B cell (primary cell): ENCODE data around the gene VPS13A. TPM values are rescaled to one million over a fixed set of nuclear protein-coding genes. Genes with fewer than 3 reads are reported as not detected.

Experiments used
- ATAC-seq: fragments of 200-7000 bp; cut with Tn5 transposase; one replicate; pipeline ENCODE4 v1.10.0; 2021; ENCODE audit warnings: low read depth, mild to moderate bottlenecking, moderate number of reproducible peaks, moderate library complexity
- CTCF ChIA-PET: fragments of 350-600 bp; sonication (Branson Sonifier 250); formaldehyde crosslinking; loops from one replicate; lab custom pipeline; 2021; ENCODE audit warnings: antibody characterized with exemption, inconsistent platforms; lab: Charles Lee
- POLR2A ChIA-PET: fragments of 350-600 bp; sonication (Branson Sonifier 250); formaldehyde crosslinking; loops from one replicate; lab custom pipeline; 2021; ENCODE audit warnings: antibody characterized with exemption; lab: Charles Lee
- DNase-seq: peaks from one replicate; pipeline ENCODE4 v3.0.0; 2013
- H2AFZ ChIP-seq: 2 replicates; pipeline ENCODE4 v1.6.1; 2012; ENCODE audit warnings: mild to moderate bottlenecking, low read depth, low read length; ENCODE audit not compliant: insufficient read depth, poor library complexity, severe bottlenecking
- H3K27ac ChIP-seq, 2 donors: 1 replicate in 1 of 2; 2 replicates in 1 of 2; pipeline ENCODE4 v1.5.1; 2012 to 2013; ENCODE audit warnings: low read length in 2 of 2, mild to moderate bottlenecking in 2 of 2, moderate library complexity in 1 of 2
- H3K27me3 ChIP-seq, 4 experiments: fragments of 200-600 bp in 1 of 4; sonication (generic) in 1 of 4; replicated peaks in 1 of 4; 1 replicate in 2 of 4; 2 replicates in 2 of 4; pipeline versions ENCODE4 v1.6.1 to v1.7.0; 2013 to 2016; ENCODE audit warnings: low read length in 3 of 4, mild to moderate bottlenecking in 2 of 4, mixed read lengths in 1 of 4, moderate library complexity in 1 of 4; ENCODE audit not compliant: insufficient read depth in 4 of 4, control insufficient read depth in 3 of 4; ENCODE audit errors: control extremely low read depth in 1 of 4
- H3K36me3 ChIP-seq, 2 experiments: replicated peaks in 1 of 2; 1 replicate in 1 of 2; 2 replicates in 1 of 2; pipeline versions ENCODE4 v1.6.1 to v1.7.1; 2013; ENCODE audit warnings: low read length in 1 of 2; ENCODE audit not compliant: insufficient read depth in 2 of 2, control insufficient read depth in 1 of 2; ENCODE audit errors: control extremely low read depth in 1 of 2, extremely low read depth in 1 of 2
- H3K4me1 ChIP-seq, 2 donors: fragments of 200-600 bp in 1 of 2; sonication (generic) in 1 of 2; 1 replicate in 1 of 2; 2 replicates in 1 of 2; pipeline versions ENCODE4 v1.5.1 to v1.6.1; 2013 to 2017; ENCODE audit warnings: low read length in 2 of 2; ENCODE audit not compliant: control insufficient read depth in 2 of 2, insufficient read depth in 2 of 2
- H3K4me2 ChIP-seq: replicated peaks from 2 replicates; pipeline ENCODE3; 2012; ENCODE audit warnings: mild to moderate bottlenecking, low read depth, low read length; ENCODE audit not compliant: poor library complexity, severe bottlenecking
- H3K4me3 ChIP-seq, 5 experiments: fragments of 200-600 bp in 1 of 5; sonication (generic) in 1 of 5; 1 replicate in 3 of 5; 2 replicates in 2 of 5; pipeline versions ENCODE4 v1.5.1 to v1.7.0; 2011 to 2016; ENCODE audit warnings: low read length in 4 of 5, mild to moderate bottlenecking in 4 of 5, low read depth in 2 of 5, control low read depth in 1 of 5, moderate library complexity in 1 of 5; ENCODE audit not compliant: insufficient read depth in 1 of 5; ENCODE audit errors: control extremely low read depth in 1 of 5, extremely low read depth in 1 of 5
- H3K79me2 ChIP-seq: fragments of 200-600 bp; sonication (generic); one replicate; pipeline ENCODE4 v1.6.0; 2016; ENCODE audit warnings: low read length; ENCODE audit not compliant: control insufficient read depth, insufficient read depth
- H3K9ac ChIP-seq: fragments of 200-600 bp; sonication (generic); 2 replicates; pipeline ENCODE4 v1.6.1; 2017; ENCODE audit warnings: mild to moderate bottlenecking, low read length, moderate library complexity
- H3K9me3 ChIP-seq, 3 donors: one replicate each; pipeline versions ENCODE4 v1.6.1 to v1.7.1; 2013; ENCODE audit warnings: low read length in 2 of 3; ENCODE audit not compliant: control insufficient read depth in 2 of 3, insufficient read depth in 1 of 3; ENCODE audit errors: control extremely low read depth in 1 of 3
- H4K20me1 ChIP-seq: 2 replicates; pipeline ENCODE4 v1.6.0; 2012; ENCODE audit warnings: mild to moderate bottlenecking, low read length; ENCODE audit not compliant: insufficient read depth, control insufficient read depth, poor library complexity, severe bottlenecking
- H3K27ac Mint-ChIP-seq: one replicate; pipeline ENCODE4 v1.8.0; 2021; ENCODE audit warnings: mixed read lengths
- H3K27me3 Mint-ChIP-seq: one replicate; pipeline ENCODE4 v1.8.0; 2021; ENCODE audit warnings: mixed read lengths
- H3K4me1 Mint-ChIP-seq: one replicate; pipeline ENCODE4 v1.8.0; 2021; ENCODE audit warnings: mixed read lengths
- H3K4me3 Mint-ChIP-seq: one replicate; pipeline ENCODE4 v1.8.0; 2021; ENCODE audit warnings: mixed read lengths
- H3K9me3 Mint-ChIP-seq: one replicate; pipeline ENCODE4 v1.8.0; 2022; ENCODE audit warnings: mixed read lengths; ENCODE audit not compliant: insufficient read depth
- CTCF ChIP-seq: fragments of 200-600 bp; IDR thresholded peaks from one replicate; pipeline ENCODE4 v1.8.0; 2022; ENCODE audit warnings: antibody characterized with exemption, mild to moderate bottlenecking
- EZH2 ChIP-seq: IDR thresholded peaks from 2 replicates; pipeline ENCODE4 v1.6.1; 2012; ENCODE audit warnings: borderline replicate concordance, low read depth, mild to moderate bottlenecking, moderate library complexity, low read length; ENCODE audit not compliant: insufficient read depth, poor library complexity, severe bottlenecking
- WGBS: methylation state at CpG from one replicate; pipeline ENCODE4 v1.1.5; 2013; ENCODE audit warnings: missing lambda C conversion rate; ENCODE audit not compliant: insufficient coverage; 5-methylcytosine and 5-hydroxymethylcytosine counted together
- intact Hi-C: fragments of 100-400 bp; cut with micrococcal nuclease; formaldehyde crosslinking; loops from one replicate; pipeline ENCODE4 v1.10.0; 2022
- polyA plus RNA-seq: library from polyadenylated mRNA; depleted of rRNA; stranded (reverse); fragments of >200 nt; gene quantifications from 2 replicates; pipeline ENCODE4 v1.2.3, GENCODE V29; 2012
- total RNA-seq, 2 donors: library from RNA; stranded (reverse); fragments of 120-200 nt in 1 of 2; gene quantifications; 1 replicate in 1 of 2; 2 replicates in 1 of 2; pipeline versions ENCODE4 v1.2.3 to v1.2.4, GENCODE V29; 2013 to 2022

The VPS13A gene
- total and polyA plus RNA-seq, 2 donors (not counting 1 experiment from before 2014, with no cell fraction given) = 6.5 to 57.8 TPM

DNA sequence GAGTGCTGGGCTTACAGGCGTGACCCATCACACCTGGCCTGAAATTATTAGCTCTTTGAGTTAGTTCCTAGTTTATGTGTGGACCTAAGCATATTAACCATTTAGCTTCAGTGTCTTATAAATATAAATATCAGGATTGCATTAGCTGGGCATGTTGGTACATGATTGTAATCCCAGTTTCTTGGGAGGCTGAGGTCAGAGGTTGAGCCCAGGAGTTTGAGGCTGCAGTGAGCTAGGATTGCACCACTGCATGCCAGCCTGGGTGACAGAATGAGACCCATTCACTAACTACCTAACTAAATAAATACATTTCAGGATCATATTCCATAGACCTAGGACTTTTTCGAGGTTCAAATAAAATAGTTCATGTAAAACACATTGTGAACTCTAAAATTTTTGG is 129.8 kb downstream of the VPS13A start:
- Histone ChIP-seq H3K4me2 (no peak overlapping the region), H2AFZ (no peak overlapping the region), H3K79me2 (no peaks in the 10 kb centered on the region), H3K4me3 (no peak overlapping the region), H3K27ac (no peak overlapping the region), H3K9me3 (no peaks in the 10 kb centered on the region), H3K27me3 (no peaks in the 10 kb centered on the region), H4K20me1 (no peaks in the 10 kb centered on the region), H3K36me3 (peaks cover 3 to 5% of the 10 kb centered on the region in 2 experiments), H3K4me1 (no peaks in the 10 kb centered on the region), H3K9ac (no peak overlapping the region)
- no peaks in the 10 kb centered on the region for H3K4me1 Mint-ChIP-seq
- H3K9me3 Mint-ChIP-seq = no peaks in the 10 kb centered on the region
- TF ChIP-seq CTCF (no peak), EZH2 (no peak)
- intact Hi-C loops = no loop called here
- POLR2A ChIA-PET = no interaction called here
- DNase-seq (no peak), ATAC-seq (no peak)
- CTCF ChIA-PET = no interaction called here
- H3K4me3 Mint-ChIP-seq = no peak overlapping the region
- no CpG with 5 or more reads among the region's 2 CpGs for WGBS
- H3K27me3 Mint-ChIP-seq = no peaks in the 10 kb centered on the region
- H3K27ac Mint-ChIP-seq = no peak overlapping the region

- no peak overlapping the region for H3K4me3 ChIP-seq
- TF ChIP-seq CTCF = no peak
- no peak for TF ChIP-seq EZH2
- Mint-ChIP-seq H3K27ac (no peak overlapping the region), H3K4me1 (no peaks in the 10 kb centered on the region), H3K27me3 (no peaks in the 10 kb centered on the region), H3K4me3 (no peak overlapping the region), H3K9me3 (no peaks in the 10 kb centered on the region)
- no CpG with 5 or more reads among the region's 1 CpG for WGBS
- H3K36me3 ChIP-seq = peaks cover 0 to 3% of the 10 kb centered on the region in 2 experiments
- H3K4me2 ChIP-seq = no peak overlapping the region
- no peaks in the 10 kb centered on the region for H4K20me1 ChIP-seq
- H3K27me3 ChIP-seq = no peaks in the 10 kb centered on the region
- no peak overlapping the region for H3K9ac ChIP-seq
- ChIA-PET CTCF (no interaction called here), POLR2A (no interaction called here)
- intact Hi-C loops = no loop called here
- ATAC-seq = no peak
- no peaks in the 10 kb centered on the region for H3K4me1 ChIP-seq
- H3K27ac ChIP-seq = no peak overlapping the region
- H3K79me2 ChIP-seq = no peaks in the 10 kb centered on the region
- no peak for DNase-seq
- H3K9me3 ChIP-seq = no peaks in the 10 kb centered on the region
- H2AFZ ChIP-seq = no peak overlapping the region
Observed at GRCh38 chr9:77316058-77316457, 138.7 kb downstream of the VPS13A start.
